Measurements from ENCODE around the gene FAM117A.

The FAM117A gene

GRCh38 chr17:49730785-49731434 is 33.0 kb downstream of the FAM117A start:
- H3K27ac ChIP-seq (ENCODE audit: extremely low read depth, low read depth, low read length) = no peak overlapping the region
- POLR2A ChIA-PET = interaction anchor here (1.5 to 1.9 kb wide), 2 partner anchors 33 kb away, joined by 3 to 9 read pairs; partner anchors contain the start of gene FAM117A
- CTCF ChIA-PET = interaction anchor here (0.6 to 1.5 kb wide), 4 partner anchors 20 to 323 kb away, joined by 3 to 10 read pairs (median 3); partner anchors contain the start of gene SLC35B1
- peaks cover 1 to 3% of the 10 kb centered on the region in 2 experiments; a peak in 2 of 3 replicates for H3K36me3 ChIP-seq (ENCODE audit: control insufficient read depth in 2 of 2, insufficient read depth in 1 of 2, low read length in 2 of 2)
- no peaks in the 10 kb centered on the region for H3K4me1 ChIP-seq (ENCODE audit: control insufficient read depth, insufficient read depth, low read length)
- H3K9me3 ChIP-seq (ENCODE audit: control insufficient read depth, insufficient read depth, low read depth, low read length) = no peaks in the 10 kb centered on the region
- TF ChIP-seq, protein P1, sequence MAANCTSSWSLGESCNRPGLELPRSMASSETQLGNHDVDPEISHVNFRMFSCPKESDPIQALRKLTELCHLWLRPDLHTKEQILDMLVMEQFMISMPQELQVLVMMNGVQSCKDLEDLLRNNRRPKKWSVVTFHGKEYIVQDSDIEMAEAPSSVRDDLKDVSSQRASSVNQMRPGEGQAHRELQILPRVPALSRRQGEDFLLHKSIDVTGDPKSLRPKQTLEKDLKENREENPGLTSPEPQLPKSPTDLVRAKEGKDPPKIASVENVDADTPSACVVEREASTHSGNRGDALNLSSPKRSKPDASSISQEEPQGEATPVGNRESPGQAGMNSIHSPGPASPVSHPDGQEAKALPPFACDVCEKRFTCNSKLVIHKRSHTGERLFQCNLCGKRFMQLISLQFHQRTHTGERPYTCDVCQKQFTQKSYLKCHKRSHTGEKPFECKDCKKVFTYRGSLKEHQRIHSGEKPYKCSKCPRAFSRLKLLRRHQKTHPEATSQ (tag by site-specific recombination; IDR thresholded peaks at IDR 0.05) = no peak
- TF ChIP-seq, protein P2, sequence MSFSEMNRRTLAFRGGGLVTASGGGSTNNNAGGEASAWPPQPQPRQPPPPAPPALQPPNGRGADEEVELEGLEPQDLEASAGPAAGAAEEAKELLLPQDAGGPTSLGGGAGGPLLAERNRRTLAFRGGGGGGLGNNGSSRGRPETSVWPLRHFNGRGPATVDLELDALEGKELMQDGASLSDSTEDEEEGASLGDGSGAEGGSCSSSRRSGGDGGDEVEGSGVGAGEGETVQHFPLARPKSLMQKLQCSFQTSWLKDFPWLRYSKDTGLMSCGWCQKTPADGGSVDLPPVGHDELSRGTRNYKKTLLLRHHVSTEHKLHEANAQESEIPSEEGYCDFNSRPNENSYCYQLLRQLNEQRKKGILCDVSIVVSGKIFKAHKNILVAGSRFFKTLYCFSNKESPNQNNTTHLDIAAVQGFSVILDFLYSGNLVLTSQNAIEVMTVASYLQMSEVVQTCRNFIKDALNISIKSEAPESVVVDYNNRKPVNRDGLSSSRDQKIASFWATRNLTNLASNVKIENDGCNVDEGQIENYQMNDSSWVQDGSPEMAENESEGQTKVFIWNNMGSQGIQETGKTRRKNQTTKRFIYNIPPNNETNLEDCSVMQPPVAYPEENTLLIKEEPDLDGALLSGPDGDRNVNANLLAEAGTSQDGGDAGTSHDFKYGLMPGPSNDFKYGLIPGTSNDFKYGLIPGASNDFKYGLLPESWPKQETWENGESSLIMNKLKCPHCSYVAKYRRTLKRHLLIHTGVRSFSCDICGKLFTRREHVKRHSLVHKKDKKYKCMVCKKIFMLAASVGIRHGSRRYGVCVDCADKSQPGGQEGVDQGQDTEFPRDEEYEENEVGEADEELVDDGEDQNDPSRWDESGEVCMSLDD (tag by site-specific recombination; IDR thresholded peaks at IDR 0.05) = no peak
- TF ChIP-seq ZNF266 (tag by site-specific recombination; IDR thresholded peaks at IDR 0.05; ENCODE audit: low read depth) (no peak), INSM2 (tag by site-specific recombination; IDR thresholded peaks at IDR 0.05) (no peak)
- no peak overlapping the region for H3K4me3 ChIP-seq (ENCODE audit: low read depth, low read length)

DNA sequence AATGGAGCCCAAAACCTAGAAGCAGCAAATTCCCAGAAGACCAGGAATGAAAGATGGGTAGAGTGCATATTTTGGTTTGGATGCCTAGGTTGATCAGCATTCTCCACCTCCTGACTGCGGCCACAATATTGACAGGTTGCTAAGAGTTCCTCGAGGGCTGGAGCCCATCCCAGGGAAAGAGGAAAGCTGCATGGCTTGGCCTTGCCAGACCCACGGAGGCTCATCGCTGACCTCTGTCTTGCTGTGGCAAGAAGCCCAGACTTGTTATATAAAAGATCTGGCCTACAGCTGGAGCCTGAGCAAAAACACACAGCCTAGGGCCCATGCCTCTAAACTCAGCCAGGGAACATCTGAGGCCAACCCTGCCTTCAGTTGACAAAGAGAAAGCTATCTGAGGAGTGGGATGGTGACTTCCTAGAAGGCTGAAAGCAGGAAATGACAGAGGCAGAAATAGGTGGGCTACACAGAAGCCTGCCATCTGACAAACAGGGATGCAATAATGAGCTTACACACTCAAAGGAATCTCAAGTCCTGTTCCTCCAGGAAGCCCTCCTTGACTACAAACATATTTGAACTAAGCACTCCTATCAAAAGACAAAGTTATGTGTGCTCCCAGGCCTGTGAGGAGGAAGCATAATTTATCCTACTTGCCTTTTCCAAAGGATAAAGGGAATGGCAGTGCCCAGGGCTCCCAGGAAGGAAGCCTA is 33.7 kb downstream of the FAM117A start:
- Histone ChIP-seq H3K4me3 (ENCODE audit: low read depth, low read length) (no peak overlapping the region), H3K9me3 (ENCODE audit: control insufficient read depth, insufficient read depth, low read depth, low read length) (no peaks in the 10 kb centered on the region), H3K27ac (ENCODE audit: extremely low read depth, low read depth, low read length) (no peak overlapping the region), H3K4me1 (ENCODE audit: control insufficient read depth, insufficient read depth, low read length) (no peaks in the 10 kb centered on the region), H3K36me3 (ENCODE audit: control insufficient read depth in 2 of 2, insufficient read depth in 1 of 2, low read length in 2 of 2) (peaks cover 3 to 7% of the 10 kb centered on the region in 2 experiments; a peak in 2 of 3 replicates)
- CTCF ChIA-PET = interaction anchor here (0.5 to 1.2 kb wide), 4 partner anchors 14 to 274 kb away, joined by 3 read pairs; partner anchors contain the start of gene SLC35B1
- POLR2A ChIA-PET = interaction anchor here (1.9 kb wide), 1 partner anchor 34 kb away, joined by 9 read pairs; the partner anchor contains the start of gene FAM117A
- TF ChIP-seq ZIC2 (tag by site-specific recombination; IDR thresholded peaks at IDR 0.05) (no peak), ZNF555 (tag by site-specific recombination; conservative IDR thresholded peaks at IDR 0.05) (no peak), ZNF76 (tag by site-specific recombination; IDR thresholded peaks at IDR 0.05; ENCODE audit: borderline replicate concordance, low read depth) (no peak), ZNF266 (tag by site-specific recombination; IDR thresholded peaks at IDR 0.05; ENCODE audit: low read depth) (no peak), ZNF350 (tag by site-specific recombination; IDR thresholded peaks at IDR 0.05) (no peak), ZNF621 (tag by site-specific recombination; IDR thresholded peaks at IDR 0.05) (no peak), ZNF155 (tag by site-specific recombination; IDR thresholded peaks at IDR 0.05) (no peak), ZNF23 (tag by site-specific recombination; IDR thresholded peaks at IDR 0.05; ENCODE audit: borderline replicate concordance) (no peak), ZBTB44 (tag by site-specific recombination; IDR thresholded peaks at IDR 0.05) (no peak), ZNF114 (tag by site-specific recombination; IDR thresholded peaks at IDR 0.05) (no peak), ZNF211 (tag by site-specific recombination; IDR thresholded peaks at IDR 0.05; ENCODE audit: low read depth) (no peak)
- TF ChIP-seq, protein P1 (tag by site-specific recombination; IDR thresholded peaks at IDR 0.05) = no peak
- TF ChIP-seq, protein P3, sequence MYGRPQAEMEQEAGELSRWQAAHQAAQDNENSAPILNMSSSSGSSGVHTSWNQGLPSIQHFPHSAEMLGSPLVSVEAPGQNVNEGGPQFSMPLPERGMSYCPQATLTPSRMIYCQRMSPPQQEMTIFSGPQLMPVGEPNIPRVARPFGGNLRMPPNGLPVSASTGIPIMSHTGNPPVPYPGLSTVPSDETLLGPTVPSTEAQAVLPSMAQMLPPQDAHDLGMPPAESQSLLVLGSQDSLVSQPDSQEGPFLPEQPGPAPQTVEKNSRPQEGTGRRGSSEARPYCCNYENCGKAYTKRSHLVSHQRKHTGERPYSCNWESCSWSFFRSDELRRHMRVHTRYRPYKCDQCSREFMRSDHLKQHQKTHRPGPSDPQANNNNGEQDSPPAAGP (tag by site-specific recombination; IDR thresholded peaks at IDR 0.05) = no peak
- TF ChIP-seq, protein P4, sequence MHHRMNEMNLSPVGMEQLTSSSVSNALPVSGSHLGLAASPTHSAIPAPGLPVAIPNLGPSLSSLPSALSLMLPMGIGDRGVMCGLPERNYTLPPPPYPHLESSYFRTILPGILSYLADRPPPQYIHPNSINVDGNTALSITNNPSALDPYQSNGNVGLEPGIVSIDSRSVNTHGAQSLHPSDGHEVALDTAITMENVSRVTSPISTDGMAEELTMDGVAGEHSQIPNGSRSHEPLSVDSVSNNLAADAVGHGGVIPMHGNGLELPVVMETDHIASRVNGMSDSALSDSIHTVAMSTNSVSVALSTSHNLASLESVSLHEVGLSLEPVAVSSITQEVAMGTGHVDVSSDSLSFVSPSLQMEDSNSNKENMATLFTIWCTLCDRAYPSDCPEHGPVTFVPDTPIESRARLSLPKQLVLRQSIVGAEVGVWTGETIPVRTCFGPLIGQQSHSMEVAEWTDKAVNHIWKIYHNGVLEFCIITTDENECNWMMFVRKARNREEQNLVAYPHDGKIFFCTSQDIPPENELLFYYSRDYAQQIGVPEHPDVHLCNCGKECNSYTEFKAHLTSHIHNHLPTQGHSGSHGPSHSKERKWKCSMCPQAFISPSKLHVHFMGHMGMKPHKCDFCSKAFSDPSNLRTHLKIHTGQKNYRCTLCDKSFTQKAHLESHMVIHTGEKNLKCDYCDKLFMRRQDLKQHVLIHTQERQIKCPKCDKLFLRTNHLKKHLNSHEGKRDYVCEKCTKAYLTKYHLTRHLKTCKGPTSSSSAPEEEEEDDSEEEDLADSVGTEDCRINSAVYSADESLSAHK (tag by site-specific recombination; IDR thresholded peaks at IDR 0.05) = no peak
